Smooth muscle cell (in vitro differentiated cells): ENCODE measurements around the gene GH2. TPM values are rescaled to one million over a fixed set of nuclear protein-coding genes. Genes with fewer than 3 reads are reported as not detected.

Experiments used
- DNase-seq: peaks from one replicate; lab custom pipeline; 2025; ENCODE audit not compliant: unreplicated experiment; lab: John Stamatoyannopoulos, UW
- H2AFZ ChIP-seq: fragments of 200-600 bp; sonication (generic); 2 replicates; pipeline ENCODE4 v1.6.0; 2016; ENCODE audit warnings: antibody characterized with exemption, low read depth, mild to moderate bottlenecking
- H3F3A ChIP-seq: fragments of 200-600 bp; sonication (generic); 2 replicates; pipeline ENCODE4 v1.6.0; 2017; ENCODE audit warnings: antibody characterized with exemption, low read depth
- H3K27ac ChIP-seq: fragments of 200-600 bp; sonication (generic); 2 replicates; pipeline ENCODE4 v1.5.1; 2016; ENCODE audit warnings: low read depth, mild to moderate bottlenecking
- H3K27me3 ChIP-seq: fragments of 200-600 bp; sonication (generic); 2 replicates; pipeline ENCODE4 v1.6.1; 2016; ENCODE audit warnings: low read depth, mild to moderate bottlenecking
- H3K36me3 ChIP-seq: fragments of 200-600 bp; sonication (generic); 2 replicates; pipeline ENCODE4 v1.5.1; 2016; ENCODE audit warnings: low read depth
- H3K4me1 ChIP-seq: fragments of 200-600 bp; sonication (generic); 2 replicates; pipeline ENCODE4 v1.5.1; 2016; ENCODE audit warnings: low read depth
- H3K4me2 ChIP-seq: fragments of 200-600 bp; sonication (generic); 2 replicates; pipeline ENCODE4 v1.6.0; 2016; ENCODE audit warnings: mild to moderate bottlenecking
- H3K4me3 ChIP-seq: fragments of 200-600 bp; sonication (generic); 2 replicates; pipeline ENCODE4 v1.5.1; 2016; ENCODE audit warnings: mild to moderate bottlenecking
- H3K79me2 ChIP-seq: fragments of 200-600 bp; sonication (generic); 2 replicates; pipeline ENCODE4 v1.6.0; 2016; ENCODE audit warnings: low read depth, mild to moderate bottlenecking
- H3K9ac ChIP-seq: fragments of 200-600 bp; sonication (generic); 2 replicates; pipeline ENCODE4 v1.6.0; 2016; ENCODE audit warnings: low read depth
- H3K9me3 ChIP-seq: fragments of 200-600 bp; sonication (generic); replicated peaks from 2 replicates; pipeline ENCODE4 v1.5.1; 2016; ENCODE audit warnings: low read depth
- H4K20me1 ChIP-seq: fragments of 200-600 bp; sonication (generic); 2 replicates; pipeline ENCODE4 v1.6.0; 2016; ENCODE audit warnings: low read depth
- WGBS: methylation state at CpG from one replicate; pipeline ENCODE4 v1.1.7; 2016; ENCODE audit warnings: low lambda C conversion rate; 5-methylcytosine and 5-hydroxymethylcytosine counted together
- polyA plus RNA-seq: library from polyadenylated mRNA; unstranded; fragments of >200 nt; fragmentation: Nextera tagmentation; extraction: Ambion mirVana; gene quantifications from 2 replicates; pipeline ENCODE4 v1.2.1, GENCODE V29; 2016
- total RNA-seq: library from RNA; depleted of rRNA; stranded (reverse); fragments of >200 nt; gene quantifications from 2 replicates; pipeline ENCODE4 v1.2.3, GENCODE V29; 2014
- TF ChIP-seq, protein P1 (sequence below): fragments of 200-600 bp; sonication (generic); IDR thresholded peaks from 2 replicates; pipeline ENCODE4 v1.5.1; 2017; ENCODE audit warnings: borderline replicate concordance, mild to moderate bottlenecking, antibody characterized with exemption; ENCODE audit not compliant: insufficient read depth, poor library complexity, severe bottlenecking

GH2 gene
- total and polyA plus RNA-seq, 2 experiments from 2014 or later: not detected

DNA sequence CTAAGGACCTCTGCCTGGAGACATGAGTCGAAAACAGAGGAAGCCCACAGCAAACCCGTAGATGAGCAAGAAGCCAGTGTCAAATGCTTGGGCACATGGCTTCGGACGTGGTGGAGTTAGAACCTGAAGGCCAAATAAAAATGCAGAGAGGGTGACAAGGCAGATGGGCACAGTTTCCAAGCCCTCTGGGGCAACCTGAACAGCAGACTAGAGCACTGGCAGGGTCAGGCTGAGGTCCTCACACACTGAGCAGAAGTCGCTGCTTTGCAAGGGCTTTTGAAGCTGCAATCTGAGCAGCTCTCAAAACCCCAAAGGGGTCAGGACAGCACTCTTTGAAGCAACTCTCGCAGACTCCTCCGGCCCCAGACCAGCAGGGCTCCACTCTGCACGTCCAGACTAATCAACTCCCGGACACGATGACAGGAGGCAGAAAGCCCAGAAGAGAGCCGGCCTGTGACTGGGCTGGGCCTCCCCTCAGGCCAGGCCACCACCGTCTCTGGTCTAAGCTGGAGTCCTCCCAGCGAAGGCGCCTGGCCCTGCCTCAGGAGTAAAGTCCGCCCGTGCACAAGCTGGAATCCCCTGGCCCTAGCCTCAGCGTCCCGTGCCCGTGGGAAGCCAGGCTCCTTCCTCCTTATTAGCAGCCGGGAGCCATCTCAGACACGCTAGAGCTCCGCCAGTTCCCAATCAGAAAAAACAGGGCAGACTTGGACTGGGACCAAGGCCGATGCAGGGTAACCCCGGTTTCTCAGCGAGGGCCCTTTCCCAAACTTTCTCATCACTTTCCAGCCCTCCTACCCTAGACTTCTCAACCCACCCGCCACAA is 40.2 kb downstream of the GH2 start:
- H3K9me3 ChIP-seq: no peaks in the 10 kb centered on the region
- peaks cover 10% of the 10 kb centered on the region for H3F3A ChIP-seq
- TF ChIP-seq, protein P1, sequence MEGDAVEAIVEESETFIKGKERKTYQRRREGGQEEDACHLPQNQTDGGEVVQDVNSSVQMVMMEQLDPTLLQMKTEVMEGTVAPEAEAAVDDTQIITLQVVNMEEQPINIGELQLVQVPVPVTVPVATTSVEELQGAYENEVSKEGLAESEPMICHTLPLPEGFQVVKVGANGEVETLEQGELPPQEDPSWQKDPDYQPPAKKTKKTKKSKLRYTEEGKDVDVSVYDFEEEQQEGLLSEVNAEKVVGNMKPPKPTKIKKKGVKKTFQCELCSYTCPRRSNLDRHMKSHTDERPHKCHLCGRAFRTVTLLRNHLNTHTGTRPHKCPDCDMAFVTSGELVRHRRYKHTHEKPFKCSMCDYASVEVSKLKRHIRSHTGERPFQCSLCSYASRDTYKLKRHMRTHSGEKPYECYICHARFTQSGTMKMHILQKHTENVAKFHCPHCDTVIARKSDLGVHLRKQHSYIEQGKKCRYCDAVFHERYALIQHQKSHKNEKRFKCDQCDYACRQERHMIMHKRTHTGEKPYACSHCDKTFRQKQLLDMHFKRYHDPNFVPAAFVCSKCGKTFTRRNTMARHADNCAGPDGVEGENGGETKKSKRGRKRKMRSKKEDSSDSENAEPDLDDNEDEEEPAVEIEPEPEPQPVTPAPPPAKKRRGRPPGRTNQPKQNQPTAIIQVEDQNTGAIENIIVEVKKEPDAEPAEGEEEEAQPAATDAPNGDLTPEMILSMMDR: no peak
- peaks cover 18% of the 10 kb centered on the region for H3K4me1 ChIP-seq
- H3K36me3 ChIP-seq: no peaks in the 10 kb centered on the region
- H3K4me2 ChIP-seq: peak overlapping the region; percentile 93
- peak overlapping the region; percentile 61 for H3K27ac ChIP-seq
- H3K79me2 ChIP-seq: peaks cover 56% of the 10 kb centered on the region
- peak overlapping the region; percentile 71 for H3K9ac ChIP-seq
- H3K27me3 ChIP-seq: no peaks in the 10 kb centered on the region
- H4K20me1 ChIP-seq: peaks cover 50% of the 10 kb centered on the region
- WGBS: 10% methylated on average over 26 of the region's 26 CpGs
- peak overlapping the region; percentile 56 for H2AFZ ChIP-seq
- peak overlapping the region; percentile 71 for H3K4me3 ChIP-seq
- peak; percentile 33 for DNase-seq

DNA sequence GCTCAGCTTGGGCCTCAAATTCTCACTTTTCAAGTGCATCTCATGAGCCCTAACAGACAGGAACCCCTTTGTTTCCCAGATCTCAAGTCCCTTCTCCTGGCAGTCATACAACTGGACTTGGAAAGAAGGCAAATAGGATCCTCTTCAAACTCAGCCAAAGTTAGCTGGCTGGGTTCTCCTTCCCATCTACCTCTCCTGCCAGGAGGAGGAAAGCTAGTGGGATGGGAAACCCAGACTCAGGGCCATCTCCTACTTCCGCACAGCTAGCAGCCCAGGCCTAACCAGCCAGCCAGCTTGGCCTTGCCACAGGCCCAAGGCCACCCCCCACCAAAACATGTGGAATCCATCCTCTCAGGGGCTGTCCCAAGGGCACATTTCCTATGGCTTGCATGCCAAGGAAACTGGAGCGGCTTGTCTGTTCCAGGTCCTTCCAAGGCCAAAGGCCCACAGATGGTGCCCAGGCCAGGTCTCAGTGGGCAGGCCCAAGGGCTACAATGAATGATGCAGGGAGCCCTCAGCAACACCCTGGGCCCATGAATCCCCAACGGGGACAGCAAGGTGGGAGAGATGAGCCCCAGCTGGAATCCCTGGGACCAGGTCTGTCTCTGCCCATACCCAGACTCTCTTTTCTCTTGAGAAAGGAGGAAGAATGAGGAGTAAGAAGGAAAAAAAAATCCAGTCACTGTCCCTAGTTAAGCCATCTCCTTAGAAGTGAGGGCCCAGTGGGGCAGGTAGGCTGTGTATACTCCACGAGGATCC is 41.0 kb downstream of the GH2 start:
- peak overlapping the region; percentile 61 for H3K27ac ChIP-seq
- peak overlapping the region; percentile 22 for H3K9ac ChIP-seq
- H3F3A ChIP-seq: peaks cover 10% of the 10 kb centered on the region
- H2AFZ ChIP-seq: no peak overlapping the region
- WGBS: 84% methylated on average over 4 of the region's 4 CpGs
- TF ChIP-seq, protein P1: no peak
- peaks cover 50% of the 10 kb centered on the region for H4K20me1 ChIP-seq
- H3K9me3 ChIP-seq: no peaks in the 10 kb centered on the region
- peak overlapping the region; percentile 71 for H3K4me3 ChIP-seq
- H3K27me3 ChIP-seq: no peaks in the 10 kb centered on the region
- DNase-seq: no peak
- H3K79me2 ChIP-seq: peaks cover 63% of the 10 kb centered on the region
- H3K4me1 ChIP-seq: peaks cover 18% of the 10 kb centered on the region
- H3K4me2 ChIP-seq: peak overlapping the region; percentile 93
- no peaks in the 10 kb centered on the region for H3K36me3 ChIP-seq

DNA sequence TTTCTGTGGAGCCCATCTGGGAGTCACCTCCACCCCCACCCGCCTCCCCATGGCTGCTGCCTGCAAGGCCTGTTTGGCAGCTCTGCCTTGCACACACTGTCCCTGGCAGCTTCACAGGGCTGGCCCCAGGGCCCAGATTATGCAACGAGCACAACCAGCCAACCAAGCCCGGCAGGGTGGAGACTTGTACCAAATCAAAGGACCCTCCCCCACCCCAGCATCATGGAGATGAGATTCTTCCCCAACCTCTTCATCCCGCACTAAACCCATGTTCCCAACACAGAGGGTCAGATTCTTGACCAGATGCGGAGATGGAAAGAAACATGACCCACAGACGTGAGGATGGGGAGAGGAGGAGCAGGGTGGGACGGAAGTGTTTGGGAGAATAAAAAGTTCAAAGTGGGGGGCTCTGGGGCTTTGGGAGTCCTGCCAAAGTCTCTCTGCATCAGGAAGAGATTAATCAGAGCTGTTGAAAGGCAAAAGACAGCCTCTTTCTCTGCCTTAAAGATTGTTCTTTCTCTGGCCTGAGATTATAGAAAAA is 43.0 kb downstream of the GH2 start:
- Histone ChIP-seq H3K9ac (no peak overlapping the region), H4K20me1 (peaks cover 56% of the 10 kb centered on the region), H3K27me3 (no peaks in the 10 kb centered on the region), H3K9me3 (no peaks in the 10 kb centered on the region), H3K4me2 (no peak overlapping the region), H2AFZ (no peak overlapping the region), H3K36me3 (no peaks in the 10 kb centered on the region), H3K27ac (no peak overlapping the region), H3K4me3 (no peak overlapping the region), H3F3A (peaks cover 10% of the 10 kb centered on the region), H3K79me2 (peaks cover 63% of the 10 kb centered on the region), H3K4me1 (peaks cover 18% of the 10 kb centered on the region)
- 64% methylated on average over 7 of the region's 7 CpGs for WGBS
- DNase-seq: no peak
- TF ChIP-seq, protein P1: no peak
